IPS DF 4.7 (cell line): ENCODE data around the gene SOX6.

Experiments
- DNase-seq: peaks from one replicate; pipeline ENCODE4 v3.0.0-alpha.2; 2013; ENCODE audit warnings: low spot score; ENCODE audit errors: extremely low read depth

SOX6 gene

DNA sequence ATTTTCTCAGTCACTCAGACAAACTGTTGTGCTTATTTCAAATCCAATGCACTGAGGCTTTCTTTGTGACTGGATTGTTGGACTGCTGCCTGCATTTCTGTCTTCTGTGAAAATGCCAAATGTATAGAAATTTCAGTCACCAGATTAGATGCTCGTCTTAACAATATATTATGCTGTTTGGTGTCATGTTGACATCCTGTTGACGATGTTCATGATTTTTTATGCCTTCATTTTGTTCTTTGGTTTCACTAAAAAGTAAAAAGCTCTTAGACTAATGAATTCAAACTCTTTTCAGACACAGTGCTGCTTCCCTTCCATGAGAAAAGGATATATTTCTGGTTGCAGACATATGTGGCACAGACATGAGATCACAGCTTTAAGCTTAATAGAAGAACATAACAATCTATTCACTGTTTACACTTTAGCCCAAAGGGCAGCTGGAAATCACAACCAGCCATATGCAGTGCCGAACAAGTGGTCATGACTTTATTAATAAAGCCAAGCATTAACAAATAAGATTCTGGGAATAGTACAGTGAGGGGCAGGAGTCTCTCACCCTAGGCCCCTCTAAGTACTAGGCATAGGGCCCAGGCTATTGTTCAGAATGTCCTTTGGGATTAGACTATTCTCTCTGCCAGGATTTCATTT is 9.4 kb upstream of the SOX6 start:
- no peak for DNase-seq

DNA sequence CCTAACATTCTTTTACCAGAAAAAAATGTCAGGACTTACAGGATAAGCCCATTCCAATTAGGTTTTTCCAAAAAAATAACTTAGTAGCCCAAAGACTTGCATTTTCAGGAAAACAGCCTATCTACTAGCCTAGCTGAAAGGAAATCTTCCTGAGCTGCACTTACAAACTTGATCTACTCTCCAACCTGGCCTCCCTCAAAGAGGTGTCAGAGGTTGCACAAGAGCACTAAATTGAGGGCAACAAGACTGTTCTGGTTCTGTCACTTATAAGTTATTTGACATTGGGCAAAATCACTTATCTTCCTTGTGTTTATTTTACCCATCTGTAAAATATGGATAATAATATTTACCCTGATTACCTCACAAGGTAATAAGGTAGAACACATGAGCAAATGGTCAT is 7.9 kb upstream of the SOX6 start:
- DNase-seq = no peak

DNA sequence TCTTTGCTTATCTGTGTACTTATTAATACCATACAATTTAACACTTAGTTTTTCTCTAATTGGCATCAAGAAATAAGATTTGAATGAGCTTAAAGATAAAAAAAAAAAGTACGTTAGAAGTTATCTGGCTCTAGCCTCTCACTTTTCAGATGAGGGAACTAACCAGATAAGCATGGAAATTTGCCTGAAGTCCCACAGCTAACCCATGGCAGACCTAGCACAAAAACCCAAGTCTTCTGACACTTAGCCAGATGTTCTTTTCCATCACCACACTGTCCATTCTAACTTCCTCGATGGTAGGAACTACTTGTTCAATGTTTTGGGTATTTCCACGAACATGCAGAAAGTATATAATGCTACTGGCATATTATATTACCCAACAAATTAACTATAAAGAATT is 7.4 kb upstream of the SOX6 start:
- DNase-seq = no peak

DNA sequence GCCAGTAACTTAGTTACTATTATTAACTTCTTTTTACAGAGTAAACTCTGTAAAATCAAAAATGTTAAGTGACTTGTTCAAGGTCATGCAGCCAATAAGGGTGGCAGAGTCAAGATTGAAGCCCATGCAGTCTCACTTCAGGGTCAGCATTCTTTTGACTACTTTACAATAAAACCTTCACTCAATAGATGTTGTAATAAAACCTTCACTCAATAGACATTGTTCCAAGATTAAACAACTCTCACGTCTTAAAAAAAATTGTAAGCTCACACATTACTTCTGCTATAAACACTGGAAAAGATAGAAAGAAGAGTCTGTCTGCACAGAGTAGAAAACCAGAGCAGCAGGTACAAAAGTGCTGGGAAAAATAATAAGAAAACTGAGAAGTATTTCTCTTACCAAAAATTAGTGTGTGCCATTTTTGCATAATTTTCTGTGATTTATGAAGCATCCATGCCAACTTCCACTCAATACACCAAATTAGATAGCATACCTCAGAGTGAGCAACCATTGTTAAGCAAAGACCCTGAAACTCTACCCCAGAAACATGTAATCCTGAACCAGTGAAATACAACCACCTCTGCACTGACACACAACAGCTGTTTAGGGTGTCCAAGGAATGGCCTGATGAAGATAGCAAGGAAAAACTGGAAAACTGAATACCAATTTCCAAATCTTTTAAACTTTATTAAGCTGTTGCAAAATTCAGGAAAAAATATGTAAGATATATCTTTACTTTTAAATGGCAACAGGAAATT is 4.9 kb upstream of the SOX6 start:
- no peak for DNase-seq

DNA sequence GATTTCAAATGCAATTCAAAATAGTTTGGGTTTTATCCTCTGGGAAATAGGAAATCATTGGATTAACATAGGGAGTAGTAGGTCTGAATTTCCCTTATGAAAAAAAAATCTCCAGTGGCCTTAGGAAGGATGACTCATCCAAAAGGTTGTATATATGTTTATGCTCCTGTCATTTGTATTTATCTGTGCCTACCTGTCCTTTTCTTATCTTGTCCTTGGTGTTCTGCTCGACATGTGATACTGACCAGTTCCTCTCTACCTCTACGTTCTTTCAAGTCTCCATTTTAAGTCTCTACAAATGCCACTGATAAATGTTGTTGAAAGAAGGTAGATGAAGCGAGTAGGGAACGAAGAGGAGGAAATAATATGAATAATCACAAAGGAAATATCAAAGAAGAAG is 3.0 kb upstream of the SOX6 start:
- DNase-seq = no peak

DNA sequence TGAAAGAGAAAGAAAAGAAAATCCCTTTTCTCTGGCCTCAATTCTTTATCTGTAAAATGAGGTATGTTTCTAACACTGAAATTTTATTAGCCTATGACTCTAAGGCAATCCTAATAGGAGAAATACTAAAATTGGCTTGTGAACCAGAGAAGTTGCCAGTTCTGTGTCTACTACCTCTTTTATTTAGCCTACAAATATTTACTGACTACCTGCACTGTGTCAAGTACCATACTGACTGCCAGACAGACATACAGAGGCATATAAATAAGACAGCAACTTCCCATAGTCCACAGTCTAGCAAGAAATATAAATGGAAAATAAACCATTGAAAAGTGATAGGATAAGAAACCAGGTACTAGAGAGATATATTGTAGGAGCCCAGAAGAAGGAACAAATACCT is 2.4 kb upstream of the SOX6 start:
- no peak for DNase-seq

DNA sequence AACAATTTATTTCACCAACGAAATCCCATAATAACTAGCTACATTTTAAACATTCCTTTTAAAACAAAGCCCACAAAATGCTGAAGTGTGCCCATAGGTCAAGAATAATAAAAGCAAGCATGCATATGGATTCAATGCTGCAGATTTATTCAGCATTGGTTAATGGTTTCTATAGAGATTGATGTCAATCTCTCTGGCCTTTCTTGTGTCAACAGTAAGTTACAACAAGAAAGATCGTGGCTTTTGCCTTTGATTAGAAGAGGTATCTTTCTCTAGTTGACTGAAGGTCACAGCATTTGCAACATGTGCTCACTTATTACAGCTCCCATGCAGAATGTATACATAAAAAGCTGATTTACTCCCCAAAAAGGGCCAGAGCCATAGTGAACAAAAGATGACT is 1.4 kb upstream of the SOX6 start:
- no peak for DNase-seq

GRCh38 chr11:16356761-16357393 is 531 bp upstream of the SOX6 start:
- no peak for DNase-seq

DNA sequence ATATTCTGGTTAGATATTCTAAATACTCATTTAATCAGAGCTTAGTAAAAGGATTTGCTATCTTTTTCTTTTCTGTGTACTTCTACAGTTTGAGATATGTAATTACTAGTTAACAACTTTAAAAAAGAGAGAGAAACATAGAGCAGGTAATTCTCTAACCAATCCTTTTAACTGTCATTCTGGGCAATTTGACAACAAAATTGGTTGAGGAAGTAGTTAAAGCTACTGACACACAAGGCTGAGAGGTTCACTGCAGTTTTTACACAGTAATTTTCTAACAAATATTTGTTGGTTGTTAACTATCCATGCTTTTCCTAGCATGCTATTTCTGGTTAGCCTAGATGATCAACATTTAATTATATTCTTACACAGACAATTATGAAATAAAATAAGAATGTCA is 3.6 kb downstream of the SOX6 start:
- DNase-seq = no peak

DNA sequence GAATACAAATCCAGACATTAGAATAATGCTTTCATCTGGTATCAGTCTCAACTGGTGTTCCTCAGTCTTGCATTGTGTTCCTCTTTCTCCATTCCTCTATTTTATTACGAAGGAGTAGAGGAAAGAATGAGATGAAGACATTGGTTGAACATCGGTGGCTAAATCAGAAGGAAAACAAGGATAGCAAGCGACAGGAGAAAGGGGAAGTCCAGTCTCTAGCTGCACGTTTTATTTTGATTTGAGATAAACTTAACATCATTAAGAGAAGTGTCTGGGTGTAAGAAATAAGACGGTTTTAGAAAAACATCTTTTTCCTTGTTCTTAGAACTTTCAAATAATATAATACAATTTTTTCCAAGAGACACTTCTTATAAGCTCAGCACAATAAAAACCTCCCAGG is 6.2 kb downstream of the SOX6 start:
- DNase-seq = no peak

DNA sequence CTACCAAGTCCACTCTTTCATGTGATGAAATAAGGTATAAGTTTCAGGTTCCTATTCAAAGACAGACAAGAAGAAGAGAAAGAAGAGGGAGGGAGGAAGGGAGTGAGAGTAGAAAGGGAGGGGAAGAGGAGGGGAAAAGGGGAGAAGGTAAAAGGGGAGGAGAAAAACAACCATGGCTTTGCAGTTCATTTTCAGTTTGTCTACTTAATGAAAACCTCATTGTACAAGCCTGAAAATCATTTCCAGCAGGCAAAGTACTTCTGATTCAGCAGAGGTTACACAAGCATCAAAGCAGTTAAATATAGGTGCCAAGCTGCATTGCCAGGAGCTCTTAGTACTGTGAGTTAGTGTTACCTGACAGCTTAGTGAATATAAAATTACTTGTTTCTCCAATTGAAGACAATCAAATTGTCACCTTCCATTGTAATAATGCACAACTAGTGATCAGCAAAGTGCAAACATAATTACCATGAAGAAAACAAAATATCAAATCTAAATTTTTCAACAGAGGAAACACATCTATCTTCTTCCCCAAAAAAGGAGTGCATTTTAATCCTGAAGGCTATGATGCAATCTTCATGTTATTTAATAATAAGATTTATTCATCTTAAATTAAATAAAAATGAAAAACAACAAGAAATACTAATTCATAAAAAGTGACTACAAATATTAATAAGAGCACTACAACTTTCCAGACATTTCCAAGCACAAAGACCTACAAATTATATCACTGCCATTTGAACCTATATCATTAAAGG is 8.2 kb downstream of the SOX6 start:
- no peak for DNase-seq

DNA sequence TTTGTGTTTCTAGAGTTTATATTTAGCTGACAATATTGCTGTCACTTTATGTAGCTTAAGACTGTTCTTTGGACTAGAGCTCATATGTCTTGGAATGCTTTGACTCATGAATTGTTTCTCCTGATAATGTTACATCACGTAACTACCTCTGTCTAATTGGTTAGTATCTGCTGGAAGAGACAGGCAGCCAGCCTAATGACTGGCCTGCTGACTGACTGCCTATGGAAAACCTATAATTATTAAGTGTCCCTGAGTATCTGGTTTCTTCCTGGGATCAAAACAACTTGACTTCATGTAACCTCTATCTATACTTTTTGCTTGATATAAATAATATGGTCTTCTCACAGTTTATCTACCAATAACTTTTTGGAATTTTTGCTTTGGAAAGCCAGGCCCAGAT is 9.4 kb downstream of the SOX6 start:
- DNase-seq = no peak

GRCh38 chr11:16341853-16342252 is 14.5 kb downstream of the SOX6 start:
- no peak for DNase-seq

DNA sequence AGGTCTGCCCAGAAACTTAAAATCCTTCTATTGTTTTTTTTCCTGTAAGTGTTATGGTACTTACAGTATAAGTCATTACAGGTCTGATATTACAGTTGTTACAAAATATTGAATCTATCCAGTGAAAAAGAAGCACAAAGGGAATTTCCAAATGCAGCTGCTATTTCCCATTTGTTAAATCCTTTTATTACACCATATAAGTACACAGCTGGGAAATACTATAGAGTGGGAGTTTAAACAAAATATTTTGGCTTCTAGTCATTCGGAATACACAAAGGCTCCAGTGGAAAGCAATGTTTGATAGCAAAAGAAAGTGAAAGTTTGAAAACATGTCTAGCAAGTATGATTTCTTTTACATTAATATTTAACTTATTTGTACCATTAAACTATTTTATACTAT is 18.0 kb downstream of the SOX6 start:
- no peak for DNase-seq

DNA sequence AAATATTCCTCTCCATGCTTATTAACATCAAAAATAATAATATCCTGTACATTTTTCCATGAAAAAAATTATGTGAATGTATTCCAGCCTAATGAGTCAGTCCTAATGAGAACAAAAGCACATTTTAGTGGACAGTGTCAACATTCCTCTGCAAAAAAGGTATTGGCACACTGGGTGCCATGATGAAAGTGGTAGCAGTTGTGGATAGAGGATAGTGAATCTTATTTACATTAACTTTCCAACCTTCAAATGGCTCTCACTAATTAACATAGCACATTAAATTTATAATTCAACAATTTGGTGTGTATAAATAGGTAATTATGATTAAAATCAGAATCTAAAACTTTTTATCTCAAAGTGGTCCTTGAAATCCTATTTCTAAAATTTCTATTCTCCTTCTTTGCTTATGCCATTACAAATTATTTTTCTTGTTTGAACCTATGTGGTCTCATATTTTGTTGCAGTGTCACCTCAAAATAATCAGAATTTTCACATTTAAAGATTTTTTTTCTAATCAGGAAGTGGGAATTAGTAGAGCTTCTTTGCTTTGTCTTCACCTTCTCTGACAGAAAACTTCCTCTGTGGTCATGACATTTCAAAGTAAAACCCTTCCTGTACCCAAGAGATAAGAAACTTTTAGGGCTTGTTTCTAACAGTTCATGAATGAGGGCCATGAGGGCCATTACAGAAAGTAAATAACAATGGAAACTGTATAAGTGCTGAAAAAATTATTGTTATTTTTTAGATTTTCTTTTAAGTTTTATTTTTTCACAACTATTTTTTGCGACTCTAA is 18.7 kb downstream of the SOX6 start:
- DNase-seq = no peak

DNA sequence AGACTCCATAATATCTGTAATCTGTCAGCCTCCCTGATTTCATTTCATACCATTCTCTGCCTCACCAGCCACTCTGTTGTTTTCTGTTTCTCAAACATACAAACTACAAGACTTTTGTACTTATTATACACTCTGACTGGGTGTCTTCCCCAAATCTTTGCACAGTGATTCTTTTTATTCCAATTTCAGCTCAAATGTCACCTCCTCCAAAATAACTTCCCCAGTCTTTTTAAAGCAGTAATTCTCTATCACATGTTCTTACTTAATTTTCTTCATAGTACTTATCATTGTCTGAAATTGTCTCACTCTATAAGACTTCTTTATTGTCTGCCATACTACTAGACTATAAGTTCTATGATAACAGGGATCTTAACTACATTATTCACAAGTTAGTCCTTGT is 19.6 kb downstream of the SOX6 start:
- no peak for DNase-seq

GRCh38 chr11:16336204-16336603 is 20.1 kb downstream of the SOX6 start:
- DNase-seq = no peak

- no peak for DNase-seq
Observed at GRCh38 chr11:16335236-16335962, 20.9 kb downstream of the SOX6 start.

- no peak for DNase-seq
Observed at GRCh38 chr11:16326679-16327297, 29.6 kb downstream of the SOX6 start.

DNA sequence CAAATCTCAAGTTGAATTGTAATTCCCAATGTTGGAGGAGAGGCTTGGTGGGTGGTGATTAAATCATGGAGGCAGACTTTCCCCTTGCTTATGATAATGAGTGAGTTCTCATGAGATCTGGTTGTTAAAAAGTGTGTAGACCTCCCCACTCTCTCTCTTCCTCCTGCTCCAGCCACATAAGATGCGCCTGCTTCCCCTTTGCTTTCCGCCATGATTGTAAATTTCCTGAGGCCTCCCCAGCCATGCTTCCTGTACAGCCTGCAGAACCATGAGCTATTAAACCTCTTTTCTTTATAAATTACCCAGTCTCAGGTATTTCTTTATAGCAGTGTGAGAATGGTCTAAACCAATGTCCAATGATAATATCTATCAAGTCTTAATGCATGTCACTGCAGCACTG is 34.2 kb downstream of the SOX6 start:
- no peak for DNase-seq
